HG03097 (cell line): Measurements from ENCODE around the gene MSRB3.

ENCODE experiments used
- ATAC-seq: cut with Tn5 transposase; IDR thresholded peaks from one replicate; pipeline ENCODE4 v1.9.1; 2021; ENCODE audit not compliant: unreplicated experiment, low FRiP score

Gene MSRB3

GRCh38 chr12:65387396-65387795 lies 108.9 kb downstream of the MSRB3 start:
- ATAC-seq: no peak

GRCh38 chr12:65389436-65389835 lies 111.0 kb downstream of the MSRB3 start:
- ATAC-seq: no peak

GRCh38 chr12:65391711-65392110 lies 113.2 kb downstream of the MSRB3 start:
- ATAC-seq: no peak

GRCh38 chr12:65392491-65392890 lies 114.0 kb downstream of the MSRB3 start:
- ATAC-seq: no peak

DNA sequence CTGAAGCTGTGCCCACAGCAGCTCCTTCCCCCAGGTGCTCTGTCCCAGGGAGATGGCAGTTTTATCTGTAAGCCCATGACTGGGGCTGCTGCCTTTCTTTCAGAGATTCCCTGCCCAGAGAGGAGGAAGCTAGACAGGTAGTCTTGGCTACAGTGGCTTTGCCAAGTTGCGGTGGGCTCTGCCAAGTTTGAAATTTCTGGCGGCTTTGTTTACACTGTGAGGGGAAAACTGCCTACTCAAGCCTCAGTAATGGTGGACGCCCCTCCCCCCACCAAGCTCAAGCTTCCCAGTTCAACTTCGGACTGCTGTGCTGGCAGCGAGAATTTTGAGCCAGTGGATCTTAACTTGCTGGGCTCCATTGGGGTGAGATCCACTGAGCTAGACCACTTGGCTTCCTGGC lies 124.7 kb downstream of the MSRB3 start:
- ATAC-seq: no peak

DNA sequence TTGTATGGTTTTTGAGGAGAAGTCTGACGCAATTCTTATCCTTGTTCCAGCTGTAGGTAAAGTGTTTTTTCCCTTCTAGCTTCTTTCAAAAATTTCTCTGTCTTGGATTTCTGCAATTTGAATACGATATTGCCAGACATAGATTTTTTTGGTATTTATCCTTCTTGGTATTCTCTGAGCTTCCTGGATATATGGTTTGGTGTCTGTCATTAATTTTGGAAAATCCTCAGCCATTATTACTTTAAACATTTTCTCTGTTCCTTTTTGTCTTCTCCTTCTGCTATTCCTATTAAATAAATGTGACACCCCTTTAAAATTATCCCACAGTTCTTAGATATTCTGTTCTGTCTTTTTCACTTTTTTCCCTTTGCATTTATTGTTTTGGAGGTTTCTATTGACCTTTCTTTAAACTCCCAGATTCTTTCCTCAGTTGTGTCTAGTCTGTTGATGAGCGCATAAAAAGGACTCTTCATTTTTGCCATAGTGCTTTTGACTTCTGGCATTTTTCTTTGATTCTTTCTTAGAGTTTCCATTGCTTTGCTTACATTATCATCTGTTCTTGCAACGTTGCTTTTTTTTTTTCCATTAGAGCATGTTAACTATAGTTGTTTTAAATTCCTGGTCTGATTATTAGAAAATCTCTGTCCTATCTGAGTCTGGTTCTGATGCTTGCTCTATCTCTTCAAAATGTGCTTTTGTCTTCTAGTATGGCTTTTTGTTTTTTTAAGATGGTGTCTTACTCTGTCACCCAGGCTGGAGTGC lies 129.1 kb downstream of the MSRB3 start:
- ATAC-seq: no peak

DNA sequence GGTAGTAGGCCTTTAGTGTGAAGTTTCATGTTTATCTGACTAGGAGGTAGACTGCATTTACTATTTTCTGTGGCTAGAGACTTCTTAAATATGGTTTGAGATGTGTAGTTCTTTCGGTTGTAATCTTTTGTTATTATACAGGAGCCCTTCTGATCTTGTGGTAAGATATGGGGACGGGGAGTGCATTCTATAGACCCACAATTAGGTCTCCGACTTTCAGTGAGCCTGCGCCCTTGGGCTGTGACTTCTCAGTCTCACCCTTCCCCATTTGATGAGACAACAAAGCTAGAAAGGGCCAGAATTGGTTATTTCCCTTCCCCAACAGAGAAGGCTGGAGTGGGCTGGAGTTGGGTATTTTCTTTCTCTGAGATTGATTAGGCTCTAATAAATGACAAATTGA lies 130.0 kb downstream of the MSRB3 start:
- ATAC-seq: no peak

DNA sequence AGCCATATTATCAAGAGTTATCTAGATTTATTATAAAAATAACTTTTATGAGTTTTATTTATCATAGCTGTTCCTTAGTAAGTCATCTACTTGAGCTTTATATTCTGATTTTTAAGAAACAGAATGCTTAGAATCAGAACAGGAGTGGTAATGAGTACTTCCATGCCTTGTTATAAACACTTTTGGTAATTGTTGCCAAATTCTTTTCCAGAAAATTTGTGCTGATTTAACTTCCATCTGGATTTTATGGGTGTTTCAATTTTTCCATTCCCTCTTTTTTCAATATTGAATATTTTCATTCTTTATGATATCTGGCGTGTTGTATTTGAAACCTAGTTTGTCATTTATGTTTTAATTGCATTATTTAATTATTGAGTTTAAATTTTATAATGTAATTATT lies 131.2 kb downstream of the MSRB3 start:
- ATAC-seq: no peak

DNA sequence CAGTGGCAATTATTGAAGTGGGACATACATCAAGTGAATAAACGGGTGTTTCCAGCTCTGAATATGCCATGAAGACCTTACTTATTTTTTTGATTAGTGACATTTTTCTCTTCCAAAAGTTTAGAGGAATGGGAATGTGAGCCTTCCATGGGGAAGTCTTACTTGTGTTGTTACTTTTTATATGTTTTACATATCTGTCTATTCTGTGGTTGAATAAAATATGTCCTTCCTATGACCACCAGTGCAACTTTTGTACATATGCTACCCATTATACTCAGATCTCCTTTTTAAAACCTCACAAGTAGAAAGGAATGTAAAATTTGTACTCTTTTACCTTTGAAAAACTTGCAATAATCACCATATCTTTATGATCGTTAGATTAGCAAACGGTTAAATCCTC lies 132.7 kb downstream of the MSRB3 start:
- ATAC-seq: no peak

GRCh38 chr12:65414526-65414925 lies 136.0 kb downstream of the MSRB3 start:
- ATAC-seq: no peak

- ATAC-seq: no peak
Observed at GRCh38 chr12:65415826-65416225, 137.3 kb downstream of the MSRB3 start.

DNA sequence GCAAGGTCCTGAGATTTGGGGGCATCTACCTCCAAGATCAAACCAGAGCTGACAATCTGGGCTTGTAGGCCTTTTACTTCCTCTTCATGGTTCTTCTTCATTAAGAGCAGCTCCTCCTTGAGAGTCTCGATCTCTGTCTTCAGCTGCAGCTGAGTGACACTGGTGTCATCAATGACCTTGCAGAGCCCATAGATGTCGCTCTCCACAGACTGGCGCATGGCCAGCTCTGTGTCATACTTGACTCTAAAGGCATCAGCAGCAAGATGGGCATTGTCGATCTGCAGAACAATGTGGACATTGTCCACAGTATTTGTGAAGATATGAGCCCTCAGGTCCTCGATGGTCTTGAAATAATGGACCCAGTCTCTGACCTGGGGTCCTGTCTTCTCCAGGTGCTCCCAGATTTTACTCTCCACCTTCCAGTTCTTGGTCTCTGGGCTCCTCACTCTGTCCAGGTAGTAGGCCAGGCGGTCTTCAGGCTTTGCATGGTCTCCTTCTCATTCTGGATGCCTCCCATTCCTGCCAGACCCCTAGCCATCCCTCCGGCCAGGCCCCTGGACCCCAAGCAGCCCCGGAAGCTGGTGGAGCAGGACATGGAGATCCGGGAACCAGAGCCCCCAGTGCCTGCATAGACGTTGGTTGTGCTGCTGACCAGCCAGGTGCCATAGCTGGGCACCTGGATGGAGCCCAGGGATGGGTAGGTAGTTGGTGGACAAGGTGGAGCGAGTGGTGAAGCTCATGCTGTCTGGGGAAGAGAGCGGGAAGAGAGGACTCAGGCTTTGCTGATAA lies 141.0 kb downstream of the MSRB3 start:
- no peak for ATAC-seq

- no peak for ATAC-seq
Observed at GRCh38 chr12:65420941-65421340, 142.5 kb downstream of the MSRB3 start.

DNA sequence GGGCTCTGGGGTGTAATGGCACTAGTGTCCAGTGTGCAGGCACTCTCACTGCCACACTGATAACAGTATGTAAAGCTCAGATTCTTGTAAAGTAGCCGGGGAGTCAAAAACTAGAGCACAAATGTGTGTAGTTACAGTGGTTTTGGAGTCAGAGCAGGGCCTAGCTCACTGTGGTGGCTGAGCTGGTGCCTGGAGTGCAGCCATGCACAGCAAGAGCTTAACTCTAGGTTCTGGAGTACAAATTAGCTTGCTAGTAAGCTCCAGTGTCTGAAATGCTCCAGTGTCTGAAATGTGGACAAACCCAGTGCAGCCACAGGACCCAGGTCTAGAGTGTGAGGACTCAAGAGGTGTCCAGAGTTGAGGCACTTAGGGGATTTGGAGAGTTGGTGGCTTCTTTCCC lies 149.2 kb downstream of the MSRB3 start:
- no peak for ATAC-seq

GRCh38 chr12:65430006-65430405 lies 151.5 kb downstream of the MSRB3 start:
- ATAC-seq: no peak

DNA sequence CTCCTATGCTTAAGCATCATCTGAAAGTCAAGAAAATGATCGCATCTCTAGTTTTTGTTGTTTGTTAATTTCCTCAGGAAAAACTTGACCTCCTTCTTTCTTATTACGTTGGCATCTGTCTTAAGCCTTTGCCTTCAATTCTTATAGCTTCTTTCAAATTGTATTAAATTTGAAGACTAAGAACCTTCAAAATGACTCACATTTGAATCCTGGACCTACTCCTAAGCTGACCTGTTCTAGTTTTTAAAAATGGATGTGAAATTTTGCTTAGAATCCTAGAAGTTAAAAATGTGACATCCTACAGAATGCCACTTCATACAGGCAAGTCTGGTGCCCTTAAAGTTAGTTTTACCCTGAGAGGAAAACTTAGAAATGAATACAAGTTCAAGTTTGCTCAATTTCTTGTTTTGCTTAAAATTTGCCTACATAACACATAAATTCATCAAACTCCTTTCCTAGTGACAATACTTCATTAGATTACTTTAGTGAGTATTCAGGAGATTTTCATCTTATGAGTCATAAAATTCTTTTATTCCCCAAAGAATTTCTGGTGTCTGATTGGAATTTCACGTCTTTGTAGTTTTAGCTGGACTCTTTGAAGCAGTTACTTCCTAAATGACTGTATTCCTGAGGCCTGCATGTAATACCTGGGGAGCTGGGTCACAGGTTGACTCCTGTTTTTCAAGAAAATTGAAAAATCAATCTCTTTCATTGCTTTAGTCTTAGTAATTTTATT lies 152.3 kb downstream of the MSRB3 start:
- no peak for ATAC-seq

DNA sequence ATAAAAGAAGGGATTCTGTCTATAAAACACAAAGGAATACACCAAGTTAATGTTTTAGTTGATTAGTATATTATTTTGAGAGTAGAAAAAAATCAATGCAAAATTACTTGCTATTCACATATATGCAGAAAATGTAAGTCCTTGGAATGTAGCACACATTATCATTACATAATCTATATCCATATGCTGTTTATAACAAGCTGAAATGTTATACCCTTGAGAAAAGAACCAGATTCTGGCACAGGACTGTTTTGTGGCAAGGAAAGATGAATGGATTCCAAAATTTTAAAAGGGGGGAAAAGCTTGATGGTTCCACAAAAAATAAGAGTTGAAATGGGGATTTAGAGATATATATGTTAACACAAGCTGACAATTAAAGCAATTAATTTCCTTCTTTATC lies 153.6 kb downstream of the MSRB3 start:
- ATAC-seq: no peak

GRCh38 chr12:65432651-65433050 lies 154.2 kb downstream of the MSRB3 start:
- no peak for ATAC-seq

DNA sequence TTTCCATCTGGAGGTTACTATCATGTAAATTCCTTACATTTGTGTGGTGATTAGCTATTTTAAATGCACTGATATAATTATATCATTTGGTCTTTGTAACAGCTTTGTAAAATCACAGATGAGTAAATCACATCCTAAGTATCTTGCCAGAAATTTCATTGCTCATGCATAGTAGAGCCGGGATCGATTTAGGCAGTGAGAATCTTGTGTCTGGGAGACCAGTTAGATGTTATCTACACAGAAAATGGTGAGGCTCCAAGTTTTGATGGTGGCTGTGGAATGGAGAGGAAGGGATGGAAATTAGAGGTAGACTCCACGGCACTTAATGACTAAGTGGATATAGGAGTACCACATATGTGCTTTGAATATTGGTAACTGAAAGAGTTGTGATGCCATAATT lies 156.3 kb downstream of the MSRB3 start:
- no peak for ATAC-seq

DNA sequence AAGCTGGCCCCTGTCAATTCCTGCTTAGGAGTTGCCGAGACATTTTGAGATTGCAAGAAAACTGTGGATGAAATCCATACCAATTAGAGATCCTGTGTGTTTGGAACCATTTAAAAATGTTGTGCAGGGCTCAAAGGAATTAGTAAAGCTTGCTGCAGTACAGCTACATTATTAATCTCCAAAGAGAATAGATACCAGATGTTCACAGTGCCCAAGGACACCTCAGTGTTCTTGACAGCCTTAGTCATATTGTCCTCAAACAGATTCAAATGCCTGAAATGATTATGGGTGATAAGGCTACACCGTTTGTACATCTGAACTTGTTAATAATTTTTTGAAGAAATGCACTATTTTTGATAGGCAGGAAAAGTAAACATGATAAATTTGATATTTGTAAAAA lies 164.6 kb downstream of the MSRB3 start:
- no peak for ATAC-seq

DNA sequence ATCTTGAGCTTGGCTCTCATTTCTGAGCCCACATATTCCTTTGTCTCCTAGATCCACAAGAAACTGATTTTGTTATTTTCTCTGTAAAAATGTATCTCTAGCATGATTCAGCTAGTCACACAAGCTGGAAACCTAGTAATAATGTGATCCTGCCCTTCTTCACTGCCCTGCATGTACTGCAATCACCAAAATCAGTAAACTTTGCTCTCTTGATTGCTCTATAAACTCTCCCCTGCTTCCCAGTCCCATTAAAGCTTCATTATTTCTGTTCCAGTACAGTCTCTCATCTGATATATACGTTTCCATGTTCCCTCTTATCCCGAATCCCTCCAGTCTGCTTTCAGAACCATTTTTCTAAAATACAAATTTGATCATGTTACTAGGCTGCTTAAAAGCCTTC lies 166.5 kb downstream of the MSRB3 start:
- ATAC-seq: no peak
